Skin of body (tissue), 2 donors: ENCODE measurements around the gene RAB3A. TPM values are rescaled to one million over a fixed set of nuclear protein-coding genes. Genes with fewer than 3 reads are reported as not detected.
A peak's percentile ranks its signal among the peaks of the same experiment; 100 is the strongest.
"Not testable (repeated sequence)": the region's sequence is repeated elsewhere in the genome, so short reads cannot be mapped to it uniquely, and the experiment has no call there.

Experiments
- DNase-seq: peaks from one replicate; lab custom pipeline; 2025; lab: John Stamatoyannopoulos, UW
- total RNA-seq: library from RNA; depleted of rRNA; stranded (reverse); fragments of >200 nt; gene quantifications from one replicate; pipeline ENCODE4 v1.2.3, GENCODE V29; 2014

RAB3A gene
- total RNA-seq, 1 donor from 2014 or later: 3.0 TPM

DNA sequence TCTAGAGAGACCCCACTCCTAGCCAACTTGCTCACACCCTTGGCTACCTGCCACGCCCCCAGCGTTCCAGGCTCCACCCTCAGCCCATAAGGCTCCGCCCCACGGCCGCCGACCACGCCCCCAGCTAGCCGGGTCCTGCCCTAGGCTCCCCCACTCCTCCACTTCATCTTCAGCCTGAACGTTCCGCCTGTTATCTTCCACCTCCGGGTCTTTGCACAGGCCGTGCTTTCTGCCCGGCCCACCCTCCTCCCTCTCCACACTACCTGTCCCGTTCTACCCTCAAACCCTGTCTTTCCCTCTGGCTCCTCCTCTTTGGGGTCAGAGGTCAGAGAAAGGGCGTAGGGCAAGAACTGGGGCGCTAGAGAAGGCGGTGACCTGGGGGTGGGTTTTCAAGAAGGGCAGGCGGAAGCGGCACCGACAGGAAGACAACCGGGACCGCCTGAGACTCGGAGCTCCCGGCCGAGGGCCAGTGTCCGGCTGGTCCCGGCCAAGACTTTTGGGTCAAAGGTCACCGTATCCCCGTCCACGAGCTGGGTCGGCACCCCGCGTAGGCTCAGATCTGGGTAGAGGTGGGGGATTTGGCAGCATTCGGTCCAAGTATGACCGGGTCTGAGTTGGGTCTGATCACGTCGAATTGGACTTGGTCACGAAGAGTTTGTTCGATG, 20.1 kb upstream of the RAB3A start:
- no peak for DNase-seq

DNA sequence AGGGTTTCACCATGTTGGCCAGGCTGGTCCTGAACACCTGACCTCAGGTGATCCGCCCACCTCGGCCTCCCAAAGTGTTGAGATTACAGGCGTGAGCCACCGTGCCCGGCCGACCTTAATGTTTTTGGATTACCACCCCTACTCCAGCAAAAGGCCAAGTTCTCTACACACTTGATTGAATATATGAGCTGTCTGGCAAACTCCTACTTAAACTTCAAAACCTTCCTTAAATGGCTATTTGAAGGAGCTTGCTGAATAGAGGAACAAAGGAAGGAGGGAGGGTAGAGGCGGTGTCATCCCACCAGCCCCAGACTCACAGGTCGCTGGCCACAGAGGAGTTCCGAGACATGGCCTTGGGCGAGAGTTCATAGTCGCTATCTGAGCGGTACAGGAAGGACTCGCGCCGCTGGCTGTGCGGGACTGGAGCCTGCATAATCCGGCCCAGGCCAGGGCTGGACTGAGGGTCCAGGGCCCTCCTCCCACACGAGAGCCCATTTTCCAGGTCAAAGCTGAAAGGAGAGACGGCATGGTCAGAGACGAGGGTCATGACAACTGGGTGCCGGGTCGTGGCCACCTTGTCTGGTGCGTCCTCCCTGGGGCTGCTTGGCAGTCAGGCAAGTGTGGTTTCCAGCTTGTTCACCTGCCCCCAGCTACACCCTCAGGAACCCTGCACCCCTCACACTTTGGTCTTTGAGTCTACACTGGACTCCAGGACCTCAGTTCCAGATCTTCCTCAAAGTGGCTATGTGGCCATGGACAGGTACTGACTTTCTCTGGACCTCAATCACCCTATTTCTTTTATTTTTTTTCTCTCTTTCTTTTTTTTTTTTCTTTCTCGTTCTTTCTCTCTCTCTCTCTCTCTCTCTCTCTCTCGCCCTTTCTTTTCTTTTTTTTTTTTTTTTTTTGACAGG, 18.2 kb upstream of the RAB3A start:
- no peak for DNase-seq

- DNase-seq: no peak
Observed at GRCh38 chr19:18220632-18221275, 16.9 kb upstream of the RAB3A start.

DNA sequence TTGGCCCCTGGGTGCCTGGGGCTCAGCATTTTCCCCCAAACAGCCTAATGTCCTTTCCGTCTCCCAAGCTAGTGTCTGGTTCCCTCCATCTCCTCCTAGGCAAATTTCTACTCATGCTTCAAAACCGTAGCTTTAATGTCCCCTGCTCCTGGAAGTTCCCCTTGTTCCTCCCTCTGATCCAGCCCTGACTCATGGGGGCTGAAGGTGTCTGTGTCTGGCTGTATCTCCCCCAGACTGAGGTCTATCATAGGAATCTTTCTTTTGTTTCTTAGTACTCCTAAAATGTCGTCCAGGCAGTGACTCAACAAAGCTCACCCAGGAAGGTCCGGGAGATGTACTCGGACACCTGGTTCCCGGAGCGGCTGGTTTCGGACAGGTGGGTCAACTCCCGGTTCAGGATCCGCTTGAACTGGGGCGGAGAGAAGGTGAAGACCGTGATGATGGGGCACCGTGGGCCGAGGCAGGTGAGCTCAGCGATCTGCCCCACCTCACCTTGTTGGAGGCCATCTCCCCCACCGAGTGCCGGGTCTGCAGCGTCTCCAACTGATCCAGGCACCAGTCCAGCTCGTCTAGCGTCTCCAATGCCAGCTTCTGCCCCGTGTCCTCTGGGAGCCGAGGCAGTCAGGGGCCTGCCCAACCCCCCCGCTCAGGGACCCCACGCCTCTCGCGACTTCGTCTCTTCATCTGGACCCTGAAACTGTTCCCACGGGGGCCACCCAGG, 16.2 kb upstream of the RAB3A start:
- DNase-seq: no peak

GRCh38 chr19:18218600-18218999, 14.8 kb upstream of the RAB3A start:
- DNase-seq: no peak

- DNase-seq: no peak
Observed at GRCh38 chr19:18218159-18218558, 14.3 kb upstream of the RAB3A start.

DNA sequence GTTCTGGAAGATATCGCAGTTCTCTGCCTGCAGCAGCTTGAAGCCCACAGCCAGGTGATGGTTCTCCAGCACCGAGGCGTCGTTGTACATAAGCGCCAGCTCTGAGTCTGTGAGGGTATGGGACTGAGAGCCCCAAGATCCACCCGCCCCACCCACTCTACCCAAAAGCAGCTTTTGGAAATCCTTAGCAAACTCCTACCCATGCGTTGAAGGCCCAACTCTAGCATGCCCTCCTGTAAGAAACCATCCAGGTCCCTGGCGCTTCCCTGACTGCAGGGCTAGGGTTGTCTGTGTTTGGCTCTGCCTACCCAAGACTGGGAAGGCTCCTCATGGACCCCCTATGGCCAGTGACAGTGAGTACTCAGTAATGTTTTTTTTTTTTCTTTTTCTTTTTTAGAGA, 12.9 kb upstream of the RAB3A start:
- DNase-seq: no peak

DNA sequence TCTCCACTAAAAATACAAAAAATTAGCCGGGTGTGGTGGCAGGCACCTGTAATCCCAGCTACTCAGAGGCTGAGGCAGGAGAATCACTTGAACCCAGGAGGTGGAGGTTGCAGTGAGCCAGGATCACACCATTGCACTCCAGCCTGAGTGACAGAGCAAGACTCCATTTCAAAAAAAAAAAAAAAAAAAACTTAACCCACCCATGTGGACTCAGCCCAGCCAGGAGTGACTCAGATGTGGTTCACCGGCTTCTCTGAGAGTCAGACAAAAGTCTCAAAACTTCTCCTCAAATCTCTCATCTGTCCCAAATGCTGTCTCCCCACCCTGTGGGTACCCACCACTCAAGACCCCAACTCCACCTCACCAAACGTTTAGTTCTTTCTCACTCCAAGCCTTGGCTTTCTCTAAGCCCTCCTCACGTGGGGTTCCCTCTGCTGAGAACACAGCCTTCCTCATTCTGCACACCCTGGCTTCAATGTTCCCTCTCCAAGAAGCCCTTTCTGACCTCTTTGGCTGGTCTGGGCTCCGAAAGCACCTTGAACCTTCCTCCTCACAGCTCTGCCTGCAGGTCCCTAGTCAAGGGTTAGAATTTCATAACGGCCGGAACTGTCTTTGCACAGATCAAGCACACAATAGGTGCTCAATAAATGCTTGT, 11.1 kb upstream of the RAB3A start:
- DNase-seq: no peak

- no peak for DNase-seq
Observed at GRCh38 chr19:18211683-18212082, 7.8 kb upstream of the RAB3A start.

- DNase-seq: not testable (repeated sequence)
Observed at GRCh38 chr19:18209912-18210311, 6.1 kb upstream of the RAB3A start.

GRCh38 chr19:18208098-18208951, 4.5 kb upstream of the RAB3A start:
- peak; percentile 21 for DNase-seq

DNA sequence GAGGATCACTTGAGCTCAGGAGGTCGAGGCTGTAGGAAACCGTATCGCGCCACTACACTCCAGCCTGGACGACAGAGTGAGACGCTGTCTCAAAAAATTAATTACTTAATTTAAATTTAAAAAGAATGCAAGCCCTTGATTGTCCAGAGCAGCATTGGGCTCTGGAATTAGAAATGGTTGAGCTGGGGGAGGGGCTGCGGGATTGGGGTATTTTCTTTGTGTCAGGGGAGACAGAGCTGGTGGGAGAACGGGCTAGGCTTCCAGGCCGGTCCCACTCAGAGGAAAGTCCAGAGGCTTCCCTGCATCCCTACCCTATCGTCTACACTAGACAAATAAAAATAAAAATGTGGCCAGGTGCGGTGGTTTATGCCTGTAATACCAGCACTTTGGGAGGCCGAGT, 2.2 kb upstream of the RAB3A start:
- DNase-seq: no peak

DNA sequence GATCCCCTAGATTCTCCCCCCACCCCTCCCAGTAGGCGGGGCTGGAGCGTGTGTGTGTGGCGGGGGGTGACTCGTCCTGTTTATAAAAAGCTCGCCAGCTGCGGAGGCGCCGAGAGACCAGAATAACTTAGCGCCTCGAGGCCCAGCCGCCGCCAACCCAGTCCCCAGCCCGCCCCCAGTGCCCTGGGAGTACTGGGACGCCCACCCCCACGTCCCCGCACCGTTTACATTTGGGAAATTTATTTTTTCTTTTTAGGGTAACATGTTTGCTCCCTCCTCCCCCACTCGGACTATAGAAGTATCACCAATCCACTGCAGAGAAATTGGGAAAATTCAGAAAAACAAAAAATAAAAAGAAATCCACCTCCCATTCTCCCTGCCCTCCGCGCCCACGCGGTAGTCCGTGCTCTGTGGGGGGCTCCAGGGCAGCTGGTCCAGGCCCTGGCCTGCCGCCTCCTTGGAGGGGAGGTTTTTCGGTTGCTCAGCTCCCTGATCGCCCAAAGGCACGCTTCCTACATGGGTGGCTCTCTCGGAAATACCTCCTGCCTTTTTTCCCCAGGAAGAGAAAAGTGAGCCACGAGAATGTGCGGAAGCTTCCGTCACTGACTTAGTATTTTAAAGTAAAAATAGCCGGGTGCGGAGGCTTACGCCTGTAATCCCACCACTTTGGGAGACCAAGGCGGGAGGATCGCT, 1.5 kb upstream of the RAB3A start:
- DNase-seq: peak; percentile 54

- DNase-seq: peak; percentile 83
Observed at GRCh38 chr19:18204394-18205199, 755 bp upstream of the RAB3A start.

DNA sequence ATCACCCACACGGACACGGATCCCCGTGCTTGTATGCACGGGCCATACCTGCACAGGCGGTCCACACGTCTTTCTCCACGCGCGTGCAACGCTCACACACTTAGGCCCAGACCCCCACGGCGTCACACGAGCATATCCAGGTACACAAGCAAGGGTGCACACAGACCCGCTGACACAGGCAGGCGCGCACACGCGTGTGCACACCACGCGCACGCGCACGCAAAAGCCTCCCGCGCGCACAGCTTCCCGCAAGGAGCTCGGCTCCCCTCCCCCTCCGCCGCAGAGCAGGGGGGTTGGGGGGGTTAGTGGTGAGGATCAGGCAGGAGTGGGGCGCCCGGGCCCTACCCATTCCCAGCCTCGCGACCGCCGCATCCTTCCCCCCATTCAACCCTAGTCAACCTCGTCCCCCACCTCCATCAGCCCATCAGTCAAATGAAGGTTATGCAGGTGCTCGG, 407 bp downstream of the RAB3A start:
- DNase-seq: no peak

- DNase-seq: no peak
Observed at GRCh38 chr19:18202778-18203407, 949 bp downstream of the RAB3A start.

- no peak for DNase-seq
Observed at GRCh38 chr19:18202397-18202777, 1.5 kb downstream of the RAB3A start.

- DNase-seq: no peak
Observed at GRCh38 chr19:18198374-18198773, 5.5 kb downstream of the RAB3A start.
